ENCODE data around the gene KCNG3. TPM values are rescaled to one million over a fixed set of nuclear protein-coding genes. Genes with fewer than 3 reads are reported as not detected.

The KCNG3 gene
- total RNA-seq, 1 experiment from 2014 or later = 1.5 TPM

DNA sequence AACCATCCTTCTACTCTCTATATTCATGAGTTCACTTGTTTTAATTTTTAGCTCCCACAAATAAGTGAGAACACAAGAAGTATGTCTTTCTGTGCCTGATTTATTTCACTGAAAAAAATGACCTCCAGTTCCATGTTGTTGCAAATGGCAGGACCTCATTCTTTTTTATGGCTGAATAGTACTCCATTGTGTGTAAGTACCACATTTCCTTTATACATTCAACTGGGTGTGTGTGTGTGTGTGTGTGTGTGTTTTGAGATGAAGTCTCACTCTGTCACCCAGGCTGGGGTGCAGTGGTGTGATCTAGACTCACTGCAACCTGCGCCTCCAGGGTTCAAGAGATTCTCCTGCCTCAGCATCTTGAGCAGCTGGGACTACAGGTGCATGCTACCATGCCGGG, 41.2 kb downstream of the KCNG3 start:
- Histone ChIP-seq H3K4me3 (replicated peaks in 1 of 2; ENCODE audit: low read depth in 1 of 2, low read length in 2 of 2) (no peak overlapping the region), H3K9me3 (ENCODE audit: control insufficient read depth in 1 of 2, insufficient read depth in 1 of 2, low read depth in 1 of 2, low read length in 2 of 2) (no peaks in the 10 kb centered on the region), H3K4me1 (ENCODE audit: control insufficient read depth in 1 of 2, insufficient read depth in 2 of 2, low read length in 2 of 2) (peaks cover 0 to 9% of the 10 kb centered on the region in 2 experiments; a peak in 1 of 4 replicates), H3K27ac (ENCODE audit: low read depth, low read length) (no peak overlapping the region), H3K9me2 (ENCODE audit: insufficient read depth) (peaks cover 3% of the 10 kb centered on the region; the same call in 1 of the 2 replicates), H3K27me3 (ENCODE audit: insufficient read depth, low read length) (no peaks in the 10 kb centered on the region), H2AFZ (ENCODE audit: low read depth, low read length, poor library complexity, severe bottlenecking) (no peak overlapping the region), H3K79me2 (ENCODE audit: insufficient read depth, low read length) (no peaks in the 10 kb centered on the region), H4K20me1 (ENCODE audit: insufficient read depth) (no peaks in the 10 kb centered on the region), H3K4me2 (ENCODE audit: low read length) (no peak overlapping the region), H3K36me3 (ENCODE audit: control insufficient read depth in 1 of 2, insufficient read depth in 2 of 2, low read length in 2 of 2) (no peaks in the 10 kb centered on the region), H3K9ac (ENCODE audit: low read length) (no peak overlapping the region)
- intact Hi-C loops (cut with micrococcal nuclease) = no loop called here
- TF ChIP-seq, protein P1, sequence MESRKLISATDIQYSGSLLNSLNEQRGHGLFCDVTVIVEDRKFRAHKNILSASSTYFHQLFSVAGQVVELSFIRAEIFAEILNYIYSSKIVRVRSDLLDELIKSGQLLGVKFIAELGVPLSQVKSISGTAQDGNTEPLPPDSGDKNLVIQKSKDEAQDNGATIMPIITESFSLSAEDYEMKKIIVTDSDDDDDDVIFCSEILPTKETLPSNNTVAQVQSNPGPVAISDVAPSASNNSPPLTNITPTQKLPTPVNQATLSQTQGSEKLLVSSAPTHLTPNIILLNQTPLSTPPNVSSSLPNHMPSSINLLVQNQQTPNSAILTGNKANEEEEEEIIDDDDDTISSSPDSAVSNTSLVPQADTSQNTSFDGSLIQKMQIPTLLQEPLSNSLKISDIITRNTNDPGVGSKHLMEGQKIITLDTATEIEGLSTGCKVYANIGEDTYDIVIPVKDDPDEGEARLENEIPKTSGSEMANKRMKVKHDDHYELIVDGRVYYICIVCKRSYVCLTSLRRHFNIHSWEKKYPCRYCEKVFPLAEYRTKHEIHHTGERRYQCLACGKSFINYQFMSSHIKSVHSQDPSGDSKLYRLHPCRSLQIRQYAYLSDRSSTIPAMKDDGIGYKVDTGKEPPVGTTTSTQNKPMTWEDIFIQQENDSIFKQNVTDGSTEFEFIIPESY (IDR thresholded peaks at IDR 0.05; ENCODE audit: extremely low read depth, insufficient replicate concordance, low read length) = no peak
- no peak for TF ChIP-seq TCF7L2 (IDR thresholded peaks at IDR 0.05; ENCODE audit: borderline replicate concordance, extremely low read depth, insufficient read depth, insufficient read length)
- TF ChIP-seq, protein P2, sequence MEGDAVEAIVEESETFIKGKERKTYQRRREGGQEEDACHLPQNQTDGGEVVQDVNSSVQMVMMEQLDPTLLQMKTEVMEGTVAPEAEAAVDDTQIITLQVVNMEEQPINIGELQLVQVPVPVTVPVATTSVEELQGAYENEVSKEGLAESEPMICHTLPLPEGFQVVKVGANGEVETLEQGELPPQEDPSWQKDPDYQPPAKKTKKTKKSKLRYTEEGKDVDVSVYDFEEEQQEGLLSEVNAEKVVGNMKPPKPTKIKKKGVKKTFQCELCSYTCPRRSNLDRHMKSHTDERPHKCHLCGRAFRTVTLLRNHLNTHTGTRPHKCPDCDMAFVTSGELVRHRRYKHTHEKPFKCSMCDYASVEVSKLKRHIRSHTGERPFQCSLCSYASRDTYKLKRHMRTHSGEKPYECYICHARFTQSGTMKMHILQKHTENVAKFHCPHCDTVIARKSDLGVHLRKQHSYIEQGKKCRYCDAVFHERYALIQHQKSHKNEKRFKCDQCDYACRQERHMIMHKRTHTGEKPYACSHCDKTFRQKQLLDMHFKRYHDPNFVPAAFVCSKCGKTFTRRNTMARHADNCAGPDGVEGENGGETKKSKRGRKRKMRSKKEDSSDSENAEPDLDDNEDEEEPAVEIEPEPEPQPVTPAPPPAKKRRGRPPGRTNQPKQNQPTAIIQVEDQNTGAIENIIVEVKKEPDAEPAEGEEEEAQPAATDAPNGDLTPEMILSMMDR (IDR thresholded peaks at IDR 0.05 in 2 of 3, conservative IDR thresholded peaks at IDR 0.05 in 1 of 3; ENCODE audit: borderline replicate concordance in 1 of 3, insufficient read depth in 1 of 3, low read depth in 2 of 3, low read length in 2 of 3) = no peak
- TF ChIP-seq EZH2phosphoT487 (IDR thresholded peaks at IDR 0.05; ENCODE audit: borderline replicate concordance) = no peak
- TF ChIP-seq YY1 (IDR thresholded peaks at IDR 0.05; ENCODE audit: extremely low read depth, insufficient replicate concordance, low read depth, low read length) = no peak
- TF ChIP-seq, protein P3, sequence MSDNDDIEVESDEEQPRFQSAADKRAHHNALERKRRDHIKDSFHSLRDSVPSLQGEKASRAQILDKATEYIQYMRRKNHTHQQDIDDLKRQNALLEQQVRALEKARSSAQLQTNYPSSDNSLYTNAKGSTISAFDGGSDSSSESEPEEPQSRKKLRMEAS (IDR thresholded peaks at IDR 0.05) = no peak
- no peak for TF ChIP-seq JUND (IDR thresholded peaks at IDR 0.05)
- TF ChIP-seq FOSL1 (IDR thresholded peaks at IDR 0.05; ENCODE audit: low read depth) = no peak
- no peak for TF ChIP-seq ELF1 (IDR thresholded peaks at IDR 0.05; ENCODE audit: borderline replicate concordance, low read depth)
- TF ChIP-seq POLR2A (IDR thresholded peaks at IDR 0.05; ENCODE audit: borderline replicate concordance, extremely low read depth, insufficient read depth, insufficient read length) = no peak
- CTCF ChIA-PET = no interaction called here
- ATAC-seq (no peak), DNase-seq (ENCODE audit: low read depth, low spot score) (no peak)
- POLR2A ChIA-PET = no interaction called here
- no TSS peak for BruUV-seq (replicated peaks)
- RAD21 ChIA-PET (ENCODE audit: low non-redundant PET in 1 of 2, low total read pairs in 2 of 2, uncharacterized antibody in 2 of 2, unreplicated experiment in 2 of 2) = no interaction called here

Measured in HCT116 (cell line).